GM19328 (cell line): ENCODE measurements around the gene VPS8.

Source experiments
- ATAC-seq: cut with Tn5 transposase; IDR thresholded peaks from one replicate; pipeline ENCODE4 v1.9.1; 2021; ENCODE audit warnings: mild to moderate bottlenecking, moderate library complexity; ENCODE audit not compliant: unreplicated experiment

Gene VPS8

GRCh38 chr3:184780981-184781515 lies 30.9 kb upstream of the VPS8 start:
- ATAC-seq: no peak

DNA sequence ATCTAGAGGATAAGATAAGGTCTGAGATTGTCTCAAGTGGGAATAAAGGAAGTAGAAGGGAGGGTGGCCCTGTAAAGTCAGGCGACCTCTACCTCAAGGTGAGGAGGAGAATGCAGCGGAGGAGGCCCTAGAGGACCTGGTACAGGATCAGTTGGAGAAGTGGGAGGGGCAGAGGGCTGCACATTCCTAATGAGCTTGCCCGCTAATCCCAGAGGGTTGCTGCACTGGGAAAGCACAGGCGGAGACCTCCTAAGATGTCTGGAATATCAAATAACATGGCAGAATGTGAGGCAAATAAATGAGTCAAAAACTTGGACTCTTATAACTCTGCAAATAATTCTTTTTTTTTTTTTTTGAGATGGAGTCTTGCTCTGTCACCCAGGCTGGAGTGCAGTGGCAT lies 30.2 kb upstream of the VPS8 start:
- no peak for ATAC-seq

DNA sequence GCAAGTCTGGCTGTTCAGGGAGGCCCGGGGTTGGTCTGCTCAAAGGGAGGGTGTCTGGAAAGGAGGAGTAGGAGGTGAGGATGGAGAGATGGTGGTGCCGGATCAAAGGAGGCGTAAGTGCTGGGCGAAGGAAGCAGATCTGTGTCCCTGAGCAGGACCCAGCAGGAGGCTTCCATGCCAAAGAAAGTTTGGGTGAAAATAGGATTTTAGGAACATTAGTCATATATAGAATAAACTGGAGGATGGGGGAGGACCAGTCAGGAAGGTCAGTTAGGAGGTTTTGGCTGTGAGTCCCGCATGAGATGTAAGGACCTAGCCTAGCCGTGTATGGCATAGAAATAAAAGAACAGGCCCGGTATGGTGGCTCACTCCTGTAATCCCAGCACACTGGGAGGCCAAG lies 28.6 kb upstream of the VPS8 start:
- no peak for ATAC-seq

GRCh38 chr3:184784731-184785500 lies 27.1 kb upstream of the VPS8 start:
- ATAC-seq: no peak

DNA sequence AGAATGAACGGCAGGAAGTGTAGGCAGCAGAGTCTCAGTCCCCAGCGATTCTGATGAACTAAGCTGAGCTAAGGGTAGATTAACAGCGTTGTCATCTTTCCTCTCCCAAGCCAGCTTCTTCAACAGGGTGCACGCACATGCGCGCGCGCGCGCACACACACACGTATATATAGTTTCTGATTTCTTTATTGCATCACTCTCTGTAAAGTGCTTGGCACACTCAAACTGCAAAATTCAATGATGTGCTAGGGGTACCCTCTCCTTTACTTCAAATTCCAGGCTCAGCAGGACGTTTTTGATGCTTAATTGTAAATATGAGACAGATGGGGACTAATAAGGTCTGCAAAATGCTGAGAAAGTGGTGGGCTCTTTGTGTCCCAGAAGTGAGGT lies 26.1 kb upstream of the VPS8 start:
- ATAC-seq: no peak

DNA sequence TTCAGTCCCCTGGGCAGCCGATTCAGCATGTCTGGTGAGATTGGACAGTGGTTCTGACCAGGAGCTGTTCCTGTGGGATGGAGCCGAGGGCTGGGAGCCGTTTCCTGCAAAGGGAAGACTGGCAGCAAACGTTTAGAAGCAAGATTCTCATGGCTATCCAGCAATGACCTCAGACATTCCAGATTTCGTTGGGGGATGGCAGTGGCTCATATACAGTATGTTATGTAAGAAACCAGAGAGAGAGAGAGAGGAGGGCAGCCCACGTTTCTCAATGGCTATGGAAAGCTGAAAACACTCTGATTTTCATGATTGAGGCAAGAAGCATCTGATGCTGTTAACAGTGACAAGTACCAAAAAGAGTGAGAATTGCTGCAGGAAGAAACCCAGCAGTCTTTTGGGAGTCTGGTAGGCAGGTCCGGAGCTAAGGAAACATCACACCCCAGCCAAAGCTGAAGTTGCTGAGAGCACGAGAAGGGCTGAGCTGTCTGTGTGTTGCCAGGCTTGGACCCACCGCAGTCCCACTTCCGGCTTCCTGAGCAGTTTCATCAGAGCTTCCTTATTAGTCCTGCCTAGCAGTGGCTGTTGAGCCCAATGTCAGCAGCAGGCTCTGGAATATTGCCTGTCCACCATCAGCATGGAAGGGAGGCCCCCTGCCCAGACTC lies 25.6 kb upstream of the VPS8 start:
- ATAC-seq: no peak

DNA sequence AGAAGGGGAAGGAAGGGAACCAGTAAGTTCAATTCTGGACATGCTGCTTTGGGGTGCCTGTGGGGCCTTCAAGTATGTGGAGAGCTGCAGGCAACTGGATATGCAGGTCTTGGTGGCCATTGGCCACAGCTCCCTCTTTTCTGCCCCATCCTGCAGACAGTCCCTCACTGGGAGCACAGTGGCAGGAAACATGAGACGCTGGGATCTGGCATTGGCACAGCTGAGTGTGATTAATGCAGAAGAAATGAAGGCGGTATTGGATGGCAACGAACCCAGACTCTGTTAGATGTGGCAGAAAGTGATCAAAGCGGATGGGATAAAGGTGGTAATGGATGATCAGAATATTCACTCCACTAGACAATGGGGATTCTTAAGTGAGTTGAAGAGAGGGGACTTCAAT lies 23.2 kb upstream of the VPS8 start:
- ATAC-seq: no peak

DNA sequence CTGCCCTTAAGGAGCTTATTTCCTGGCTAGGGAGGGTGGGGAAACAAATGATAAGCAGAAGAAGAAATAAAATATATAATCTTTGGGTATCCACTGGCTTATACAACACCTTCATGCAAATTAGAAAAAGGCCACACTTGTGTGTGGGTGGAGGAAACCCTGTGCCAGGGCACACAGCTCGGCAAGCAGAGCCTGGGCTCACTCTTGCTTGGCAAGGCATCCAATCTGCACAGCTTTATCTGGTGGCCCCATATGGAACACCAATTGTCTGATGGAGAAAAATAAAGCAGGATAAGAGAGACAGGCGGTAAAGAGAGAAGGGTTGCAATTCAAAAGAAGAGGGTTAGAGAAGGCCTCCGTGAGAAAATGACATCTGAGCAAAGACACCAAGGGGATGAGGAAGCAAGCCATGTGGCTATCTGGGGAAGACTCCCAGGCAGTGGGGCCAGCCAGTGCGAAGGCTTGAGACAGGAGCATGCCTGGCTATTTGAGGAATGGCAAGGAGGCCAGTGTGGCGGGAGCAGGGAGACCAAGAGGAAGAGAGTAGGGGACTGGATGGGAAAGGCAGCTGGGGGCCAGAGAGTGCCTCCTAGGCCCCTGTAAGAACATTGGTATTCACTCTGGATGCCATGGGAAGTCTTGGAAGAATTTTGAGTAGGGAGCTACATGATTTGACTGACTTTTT lies 22.5 kb upstream of the VPS8 start:
- ATAC-seq: no peak

DNA sequence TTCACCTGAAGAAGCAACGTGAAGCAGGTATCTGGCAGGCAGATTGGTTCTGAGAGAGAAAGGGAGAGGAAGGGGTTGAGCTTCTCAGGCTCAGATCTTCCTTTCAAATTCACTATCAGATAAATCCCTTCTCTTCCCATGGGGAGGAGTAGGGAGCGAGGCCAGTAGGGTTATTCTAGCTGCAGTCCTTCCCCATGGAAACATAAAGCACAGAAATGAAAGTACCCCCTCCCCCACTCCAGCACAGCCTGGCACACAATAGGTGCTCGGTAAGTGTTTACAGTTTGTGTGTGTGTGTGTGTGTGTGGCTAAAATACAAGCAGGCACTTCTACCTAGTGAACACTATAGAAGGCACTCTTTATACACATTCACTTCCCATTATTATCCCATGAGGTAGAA lies 20.8 kb upstream of the VPS8 start:
- ATAC-seq: no peak

GRCh38 chr3:184795522-184796190 lies 16.3 kb upstream of the VPS8 start:
- no peak for ATAC-seq

GRCh38 chr3:184796551-184796950 lies 15.4 kb upstream of the VPS8 start:
- no peak for ATAC-seq

DNA sequence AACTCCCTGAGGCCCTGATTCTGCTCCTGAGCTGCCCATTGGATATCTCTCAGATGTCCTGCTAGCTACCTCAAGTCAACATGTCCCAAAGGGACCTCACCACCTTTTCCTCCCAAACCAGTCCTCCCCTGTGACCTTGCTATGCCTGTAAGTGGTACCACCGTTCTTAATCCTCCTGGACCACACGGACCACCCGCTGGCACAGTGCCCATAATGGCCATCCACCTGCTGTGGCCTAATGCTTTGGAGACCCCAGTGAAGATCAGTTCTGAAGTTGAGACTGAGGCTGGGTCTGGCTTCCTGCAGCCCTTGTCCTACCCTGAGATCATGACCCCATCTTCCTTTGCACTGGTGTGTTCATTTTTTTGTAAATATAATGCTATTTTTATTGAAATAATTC lies 15.0 kb upstream of the VPS8 start:
- ATAC-seq: no peak

DNA sequence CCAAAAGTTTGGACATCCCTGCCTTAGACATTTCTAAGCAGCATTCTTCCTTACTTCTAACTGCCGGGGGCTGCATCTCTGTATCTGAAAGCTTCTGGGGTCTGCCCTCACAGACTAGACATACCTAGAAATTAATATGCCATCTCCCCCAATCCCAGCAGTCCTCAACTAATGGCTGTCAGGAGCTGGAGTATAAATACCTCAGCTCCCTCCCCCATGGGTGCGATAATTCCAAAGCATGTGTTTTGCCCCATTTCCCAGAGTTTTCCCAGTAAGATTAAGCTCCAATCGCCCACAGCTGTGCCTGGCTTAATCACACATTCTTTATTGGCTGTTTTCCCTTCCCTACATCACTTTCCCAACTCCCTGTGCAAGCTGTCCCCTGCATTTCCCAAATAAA lies 13.8 kb upstream of the VPS8 start:
- ATAC-seq: no peak

GRCh38 chr3:184800349-184800930 lies 11.5 kb upstream of the VPS8 start:
- ATAC-seq: no peak

DNA sequence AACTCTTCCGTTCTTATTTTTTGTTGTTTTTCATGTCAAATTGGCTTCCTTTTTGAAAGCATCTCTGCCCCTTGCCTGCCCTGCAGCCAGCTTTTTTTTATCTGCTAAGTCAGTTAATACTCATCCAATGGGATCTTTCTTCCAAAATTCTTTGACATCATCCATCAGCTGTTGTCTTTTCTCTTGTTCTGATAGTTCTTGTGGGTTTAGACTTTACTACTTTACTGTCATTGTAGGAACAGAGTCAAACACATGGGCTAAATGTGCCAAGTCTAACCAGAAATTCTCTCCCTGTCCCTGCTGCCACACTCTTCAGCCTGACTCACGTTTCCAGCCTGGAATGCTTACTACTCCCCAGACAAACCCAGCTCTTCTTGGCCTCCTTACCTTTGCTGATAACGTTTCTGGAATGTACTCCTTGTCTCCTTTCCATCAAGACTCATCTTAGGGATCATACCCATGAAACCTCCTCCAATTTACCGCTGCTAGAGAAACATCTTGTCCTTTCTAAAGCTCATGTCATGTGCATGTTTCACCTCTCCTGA lies 10.7 kb upstream of the VPS8 start:
- no peak for ATAC-seq

- no peak for ATAC-seq
Measured at GRCh38 chr3:184802150-184802549, 9.8 kb upstream of the VPS8 start.

- no peak for ATAC-seq
Measured at GRCh38 chr3:184804801-184805200, 7.2 kb upstream of the VPS8 start.

- ATAC-seq: no peak
Measured at GRCh38 chr3:184805351-184806038, 6.5 kb upstream of the VPS8 start.

- no peak for ATAC-seq
Measured at GRCh38 chr3:184806567-184807271, 5.2 kb upstream of the VPS8 start.
